Endothelial cell of hepatic sinusoid (primary cell): ENCODE data around the gene IRF4.

Experiments used
- in situ Hi-C: cut with HindIII; loops from 2 replicates; pipeline ENCODE4 v1.10.0; 2017; ENCODE audit warnings: low sequenced_read_pairs

IRF4 gene

DNA sequence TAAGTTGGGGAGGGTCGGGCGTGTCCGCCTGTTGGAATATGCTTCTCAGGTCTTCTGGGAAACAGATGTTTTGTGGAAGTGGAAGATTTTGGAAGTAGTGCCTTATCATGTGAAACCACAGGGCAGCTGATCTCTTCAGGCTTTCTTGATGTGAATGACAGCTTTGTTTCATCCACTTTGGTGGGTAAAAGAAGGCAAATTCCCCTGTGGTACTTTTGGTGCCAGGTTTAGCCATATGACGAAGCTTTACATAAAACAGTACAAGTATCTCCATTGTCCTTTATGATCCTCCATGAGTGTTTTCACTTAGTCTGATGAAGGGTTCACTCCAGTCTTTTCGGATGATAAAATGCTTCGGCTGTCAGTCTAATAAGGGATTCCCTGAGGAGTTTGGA lies 4.6 kb downstream of the IRF4 start:
- in situ Hi-C loops, result no loop called here

DNA sequence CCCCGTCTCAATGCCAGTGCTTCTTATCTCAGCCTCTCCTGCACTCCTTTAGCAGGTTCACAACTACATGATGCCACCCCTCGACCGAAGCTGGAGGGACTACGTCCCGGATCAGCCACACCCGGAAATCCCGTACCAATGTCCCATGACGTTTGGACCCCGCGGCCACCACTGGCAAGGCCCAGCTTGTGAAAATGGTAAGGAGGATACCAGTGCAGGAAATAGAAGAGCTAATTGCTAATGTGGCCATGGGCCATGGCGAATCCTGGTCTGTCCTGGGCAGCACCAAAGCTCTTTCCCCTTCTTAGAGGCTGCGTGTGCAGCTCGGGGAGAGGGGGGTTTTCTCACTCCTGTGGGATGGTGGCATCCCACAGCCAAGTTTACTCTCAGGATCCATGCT lies 5.5 kb downstream of the IRF4 start:
- in situ Hi-C loops, result no loop called here

GRCh38 chr6:397604-398003 lies 6.1 kb downstream of the IRF4 start:
- in situ Hi-C loops, result no loop called here

GRCh38 chr6:398065-398464 lies 6.5 kb downstream of the IRF4 start:
- in situ Hi-C loops, result no loop called here

- in situ Hi-C loops, result no loop called here
Observed at GRCh38 chr6:398558-399078, 7.1 kb downstream of the IRF4 start.

GRCh38 chr6:399785-400534 lies 8.4 kb downstream of the IRF4 start:
- in situ Hi-C loops, result no loop called here

- in situ Hi-C loops, result no loop called here
Observed at GRCh38 chr6:400815-401214, 9.3 kb downstream of the IRF4 start.

GRCh38 chr6:401239-401993 lies 9.9 kb downstream of the IRF4 start:
- in situ Hi-C loops, result no loop called here

- in situ Hi-C loops, result no loop called here
Observed at GRCh38 chr6:401994-402640, 10.6 kb downstream of the IRF4 start.

- in situ Hi-C loops, result no loop called here
Observed at GRCh38 chr6:402901-403658, 11.5 kb downstream of the IRF4 start.

DNA sequence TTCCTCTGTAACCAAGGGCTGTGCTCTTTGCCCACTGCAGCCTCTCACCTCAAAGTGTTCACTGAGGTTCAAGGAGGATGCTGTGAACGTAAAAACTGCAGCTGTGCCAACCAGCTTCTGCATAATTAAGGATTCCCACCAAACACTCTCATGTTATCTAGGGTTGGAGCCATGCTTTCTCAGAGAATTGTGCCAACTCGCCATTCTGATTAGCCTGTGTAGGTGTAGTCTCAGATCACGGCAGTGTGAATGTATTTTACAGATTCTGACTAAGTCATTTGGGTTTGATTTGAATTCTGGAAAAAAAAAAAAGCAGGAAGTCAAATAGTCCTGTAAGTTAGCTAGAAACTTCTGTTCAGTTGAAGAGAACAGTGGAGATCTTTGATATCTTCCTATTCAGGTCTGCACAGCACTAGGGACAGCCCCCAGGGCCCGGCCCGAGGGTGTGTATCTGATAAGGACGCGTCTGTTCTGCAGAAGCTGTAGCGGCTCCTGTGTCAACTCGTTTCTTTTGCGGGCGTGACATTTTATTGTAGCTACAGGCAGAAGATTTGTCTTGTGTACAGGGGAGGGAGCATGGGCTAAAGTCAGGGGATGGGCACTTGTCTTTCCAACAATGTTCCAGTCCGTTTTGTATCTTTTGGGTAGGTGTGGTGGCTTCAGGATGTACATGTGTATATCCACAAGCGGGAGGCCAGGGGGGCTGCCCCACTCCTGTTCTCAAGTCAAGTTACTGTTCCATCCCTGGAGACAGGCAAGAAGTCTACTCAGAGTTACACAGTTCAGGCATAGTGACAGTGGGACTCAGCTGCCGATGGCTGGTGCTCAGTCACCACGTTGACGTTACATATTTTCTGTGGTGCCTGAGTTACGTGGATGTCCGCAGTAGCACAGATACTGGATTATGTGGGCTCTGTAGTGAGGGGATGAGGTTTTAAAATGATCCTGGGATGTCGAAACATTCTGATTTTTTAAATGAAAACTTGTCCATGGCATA lies 12.4 kb downstream of the IRF4 start:
- in situ Hi-C loops, result no loop called here

GRCh38 chr6:404685-405423 lies 13.3 kb downstream of the IRF4 start:
- in situ Hi-C loops, result no loop called here

DNA sequence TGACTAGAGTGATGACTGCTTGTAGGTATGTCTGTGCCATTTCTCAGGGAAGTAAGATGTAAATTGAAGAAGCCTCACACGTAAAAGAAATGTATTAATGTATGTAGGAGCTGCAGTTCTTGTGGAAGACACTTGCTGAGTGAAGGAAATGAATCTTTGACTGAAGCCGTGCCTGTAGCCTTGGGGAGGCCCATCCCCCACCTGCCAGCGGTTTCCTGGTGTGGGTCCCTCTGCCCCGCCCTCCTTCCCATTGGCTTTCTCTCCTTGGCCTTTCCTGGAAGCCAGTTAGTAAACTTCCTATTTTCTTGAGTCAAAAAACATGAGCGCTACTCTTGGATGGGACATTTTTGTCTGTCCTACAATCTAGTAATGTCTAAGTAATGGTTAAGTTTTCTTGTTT lies 16.6 kb downstream of the IRF4 start:
- in situ Hi-C loops, result no loop called here

GRCh38 chr6:408599-409102 lies 17.1 kb downstream of the IRF4 start:
- in situ Hi-C loops, result no loop called here

- in situ Hi-C loops, result no loop called here
Observed at GRCh38 chr6:409370-409972, 17.9 kb downstream of the IRF4 start.

DNA sequence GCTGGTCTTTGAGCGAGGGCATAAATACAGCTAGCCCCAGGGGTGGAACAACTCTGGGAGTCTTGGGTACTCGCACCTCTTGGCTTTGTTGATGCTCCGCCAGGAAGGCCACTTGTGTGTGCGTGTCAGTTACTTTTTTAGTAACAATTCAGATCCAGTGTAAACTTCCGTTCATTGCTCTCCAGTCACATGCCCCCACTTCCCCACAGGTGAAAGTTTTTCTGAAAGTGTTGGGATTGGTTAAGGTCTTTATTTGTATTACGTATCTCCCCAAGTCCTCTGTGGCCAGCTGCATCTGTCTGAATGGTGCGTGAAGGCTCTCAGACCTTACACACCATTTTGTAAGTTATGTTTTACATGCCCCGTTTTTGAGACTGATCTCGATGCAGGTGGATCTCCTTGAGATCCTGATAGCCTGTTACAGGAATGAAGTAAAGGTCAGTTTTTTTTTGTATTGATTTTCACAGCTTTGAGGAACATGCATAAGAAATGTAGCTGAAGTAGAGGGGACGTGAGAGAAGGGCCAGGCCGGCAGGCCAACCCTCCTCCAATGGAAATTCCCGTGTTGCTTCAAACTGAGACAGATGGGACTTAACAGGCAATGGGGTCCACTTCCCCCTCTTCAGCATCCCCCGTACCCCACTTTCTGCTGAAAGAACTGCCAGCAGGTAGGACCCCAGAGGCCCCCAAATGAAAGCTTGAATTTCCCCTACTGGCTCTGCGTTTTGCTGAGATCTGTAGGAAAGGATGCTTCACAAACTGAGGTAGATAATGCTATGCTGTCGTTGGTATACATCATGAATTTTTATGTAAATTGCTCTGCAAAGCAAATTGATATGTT lies 19.2 kb downstream of the IRF4 start:
- in situ Hi-C loops, result loop anchor here (5.0 kb wide), 1 partner anchor 37 kb away; no protein-coding TSS in a partner anchor

DNA sequence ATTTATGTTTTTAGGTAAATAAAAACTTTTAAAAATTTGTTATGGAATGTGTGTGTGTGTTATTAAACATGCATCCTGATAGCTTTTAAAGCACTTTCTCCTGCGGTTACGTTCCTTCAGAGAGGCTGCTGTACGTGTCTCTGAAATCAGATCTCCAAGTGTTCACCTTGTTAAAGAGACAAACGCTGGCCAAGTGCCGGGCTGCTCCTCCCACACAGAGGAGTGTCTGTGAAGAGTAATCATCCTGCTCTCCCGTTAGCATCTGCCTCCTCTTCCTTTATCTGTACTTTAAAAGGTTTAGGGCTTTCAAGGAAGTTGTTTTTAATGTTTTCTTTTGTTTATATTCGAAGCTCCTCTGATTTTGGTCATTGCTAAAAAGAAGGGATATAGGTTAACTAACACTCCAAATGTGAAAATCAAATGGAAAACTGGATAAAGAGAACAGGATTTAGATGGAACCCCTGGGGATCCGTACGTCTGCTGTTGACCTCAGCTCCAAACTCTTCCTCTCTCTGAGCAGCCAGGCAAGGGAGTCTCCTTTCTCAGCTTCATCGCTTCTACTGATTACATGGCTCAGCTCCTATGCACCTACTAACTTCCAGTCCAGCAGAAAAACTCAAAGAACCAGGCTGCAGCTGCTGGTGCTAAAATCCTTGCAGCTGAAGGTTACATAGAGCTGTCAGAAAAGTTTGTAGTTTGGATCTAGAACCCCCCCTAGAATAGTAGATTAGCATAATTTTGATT lies 20.0 kb downstream of the IRF4 start:
- in situ Hi-C loops, result loop anchor here (5.0 kb wide), 1 partner anchor 36 kb away; no protein-coding TSS in a partner anchor
